ENCODE results near the gene NEK2.

DNA sequence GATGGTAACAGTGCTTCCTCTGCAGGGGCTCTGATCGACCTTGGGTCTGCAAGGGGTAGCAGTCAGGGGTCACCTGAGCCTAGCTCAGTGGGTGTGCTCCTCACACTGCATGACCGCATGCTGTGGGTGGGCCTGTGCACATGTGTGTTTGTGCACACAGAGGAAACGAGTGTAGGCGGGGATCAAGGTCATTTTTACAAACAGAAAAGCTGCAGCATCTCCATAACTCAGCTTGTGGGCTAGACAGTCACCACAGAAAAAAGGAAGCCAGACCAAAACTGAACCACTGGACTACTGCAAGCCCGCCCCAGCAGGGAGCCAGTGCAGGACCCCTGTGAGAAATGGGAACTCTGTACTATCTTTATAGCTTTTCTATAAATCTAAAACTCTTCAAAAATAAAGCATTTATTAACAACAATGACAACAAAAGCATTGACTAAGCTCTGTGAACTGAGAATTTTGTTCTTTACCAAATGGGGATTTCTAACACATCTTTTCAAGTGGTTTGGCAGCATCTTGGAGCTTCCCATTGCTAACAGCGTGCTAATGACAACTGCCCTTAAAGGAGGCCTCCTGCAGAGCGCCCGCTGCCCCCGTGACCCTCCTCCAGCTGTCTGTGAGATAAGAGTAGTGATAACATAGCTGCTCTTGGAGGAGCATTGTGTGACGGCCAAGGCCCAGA is 19.9 kb upstream of the NEK2 start:
- TF ChIP-seq TAF1 (IDR thresholded peaks at IDR 0.05; ENCODE audit: low read depth) (no peak), CREB1 (IDR thresholded peaks at IDR 0.05; ENCODE audit: low read depth) (no peak), EP300 (IDR thresholded peaks at IDR 0.05; ENCODE audit: borderline replicate concordance) (no peak), CEBPB (IDR thresholded peaks at IDR 0.05) (no peak), RAD21 (IDR thresholded peaks at IDR 0.05; ENCODE audit: low read depth) (no peak), TEAD4 (IDR thresholded peaks at IDR 0.05) (no peak), YY1 (IDR thresholded peaks at IDR 0.05; ENCODE audit: low read depth) (no peak), NFIC (IDR thresholded peaks at IDR 0.05) (no peak)
- TF ChIP-seq, protein P1, sequence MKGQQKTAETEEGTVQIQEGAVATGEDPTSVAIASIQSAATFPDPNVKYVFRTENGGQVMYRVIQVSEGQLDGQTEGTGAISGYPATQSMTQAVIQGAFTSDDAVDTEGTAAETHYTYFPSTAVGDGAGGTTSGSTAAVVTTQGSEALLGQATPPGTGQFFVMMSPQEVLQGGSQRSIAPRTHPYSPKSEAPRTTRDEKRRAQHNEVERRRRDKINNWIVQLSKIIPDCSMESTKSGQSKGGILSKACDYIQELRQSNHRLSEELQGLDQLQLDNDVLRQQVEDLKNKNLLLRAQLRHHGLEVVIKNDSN (IDR thresholded peaks at IDR 0.05), result no peak
- TF ChIP-seq, protein P2, sequence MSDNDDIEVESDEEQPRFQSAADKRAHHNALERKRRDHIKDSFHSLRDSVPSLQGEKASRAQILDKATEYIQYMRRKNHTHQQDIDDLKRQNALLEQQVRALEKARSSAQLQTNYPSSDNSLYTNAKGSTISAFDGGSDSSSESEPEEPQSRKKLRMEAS (IDR thresholded peaks at IDR 0.05), result no peak
- TF ChIP-seq, protein P3, sequence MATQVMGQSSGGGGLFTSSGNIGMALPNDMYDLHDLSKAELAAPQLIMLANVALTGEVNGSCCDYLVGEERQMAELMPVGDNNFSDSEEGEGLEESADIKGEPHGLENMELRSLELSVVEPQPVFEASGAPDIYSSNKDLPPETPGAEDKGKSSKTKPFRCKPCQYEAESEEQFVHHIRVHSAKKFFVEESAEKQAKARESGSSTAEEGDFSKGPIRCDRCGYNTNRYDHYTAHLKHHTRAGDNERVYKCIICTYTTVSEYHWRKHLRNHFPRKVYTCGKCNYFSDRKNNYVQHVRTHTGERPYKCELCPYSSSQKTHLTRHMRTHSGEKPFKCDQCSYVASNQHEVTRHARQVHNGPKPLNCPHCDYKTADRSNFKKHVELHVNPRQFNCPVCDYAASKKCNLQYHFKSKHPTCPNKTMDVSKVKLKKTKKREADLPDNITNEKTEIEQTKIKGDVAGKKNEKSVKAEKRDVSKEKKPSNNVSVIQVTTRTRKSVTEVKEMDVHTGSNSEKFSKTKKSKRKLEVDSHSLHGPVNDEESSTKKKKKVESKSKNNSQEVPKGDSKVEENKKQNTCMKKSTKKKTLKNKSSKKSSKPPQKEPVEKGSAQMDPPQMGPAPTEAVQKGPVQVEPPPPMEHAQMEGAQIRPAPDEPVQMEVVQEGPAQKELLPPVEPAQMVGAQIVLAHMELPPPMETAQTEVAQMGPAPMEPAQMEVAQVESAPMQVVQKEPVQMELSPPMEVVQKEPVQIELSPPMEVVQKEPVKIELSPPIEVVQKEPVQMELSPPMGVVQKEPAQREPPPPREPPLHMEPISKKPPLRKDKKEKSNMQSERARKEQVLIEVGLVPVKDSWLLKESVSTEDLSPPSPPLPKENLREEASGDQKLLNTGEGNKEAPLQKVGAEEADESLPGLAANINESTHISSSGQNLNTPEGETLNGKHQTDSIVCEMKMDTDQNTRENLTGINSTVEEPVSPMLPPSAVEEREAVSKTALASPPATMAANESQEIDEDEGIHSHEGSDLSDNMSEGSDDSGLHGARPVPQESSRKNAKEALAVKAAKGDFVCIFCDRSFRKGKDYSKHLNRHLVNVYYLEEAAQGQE (IDR thresholded peaks at IDR 0.05; ENCODE audit: low read depth), result no peak
